HG03439 (cell line): Measurements from ENCODE around the gene ZBTB21.
"Not testable (repeated sequence)": the region's sequence is repeated elsewhere in the genome, so short reads cannot be mapped to it uniquely, and the experiment has no call there.

Experiments
- ATAC-seq: cut with Tn5 transposase; IDR thresholded peaks from one replicate; pipeline ENCODE4 v1.9.1; 2021; ENCODE audit warnings: mild to moderate bottlenecking, moderate library complexity; ENCODE audit not compliant: unreplicated experiment

The ZBTB21 gene

GRCh38 chr21:41995577-41995976 is 14.6 kb downstream of the ZBTB21 start:
- no peak for ATAC-seq

- not testable (repeated sequence) for ATAC-seq
These were observed 15.5 kb downstream of the ZBTB21 start for GRCh38 chr21:41994613-41995012.

GRCh38 chr21:41993744-41994143 is 16.4 kb downstream of the ZBTB21 start:
- no peak for ATAC-seq

- no peak for ATAC-seq
These were observed 17.6 kb downstream of the ZBTB21 start for GRCh38 chr21:41992576-41992975.

- no peak for ATAC-seq
These were observed 18.5 kb downstream of the ZBTB21 start for GRCh38 chr21:41991659-41992058.

GRCh38 chr21:41989698-41990097 is 20.5 kb downstream of the ZBTB21 start:
- no peak for ATAC-seq

- no peak for ATAC-seq
These were observed 22.9 kb downstream of the ZBTB21 start for GRCh38 chr21:41987310-41987709.

GRCh38 chr21:41985662-41986416 is 24.3 kb downstream of the ZBTB21 start:
- no peak for ATAC-seq

- ATAC-seq, result no peak
These were observed 26.9 kb downstream of the ZBTB21 start for GRCh38 chr21:41983229-41983628.

- no peak for ATAC-seq
These were observed 29.6 kb downstream of the ZBTB21 start for GRCh38 chr21:41980561-41980960.

GRCh38 chr21:41979751-41980369 is 30.3 kb downstream of the ZBTB21 start:
- no peak for ATAC-seq

- ATAC-seq, result no peak
These were observed 30.8 kb downstream of the ZBTB21 start for GRCh38 chr21:41979335-41979734.

GRCh38 chr21:41977034-41977950 is 32.9 kb downstream of the ZBTB21 start:
- ATAC-seq, result no peak

GRCh38 chr21:41976611-41977010 is 33.5 kb downstream of the ZBTB21 start:
- no peak for ATAC-seq

- no peak for ATAC-seq
These were observed 34.5 kb downstream of the ZBTB21 start for GRCh38 chr21:41975391-41976272.

GRCh38 chr21:41974752-41975053 is 35.5 kb downstream of the ZBTB21 start:
- no peak for ATAC-seq

GRCh38 chr21:41973861-41974751 is 36.1 kb downstream of the ZBTB21 start:
- ATAC-seq, result no peak

- ATAC-seq, result no peak
These were observed 36.7 kb downstream of the ZBTB21 start for GRCh38 chr21:41973427-41973831.

- ATAC-seq, result no peak
These were observed 37.5 kb downstream of the ZBTB21 start for GRCh38 chr21:41972511-41973205.
